ENCODE results near the gene NID2.

GRCh38 chr14:52051871-52052270 is 17.0 kb downstream of the NID2 start:
- TF ChIP-seq CTCF (IDR thresholded peaks at IDR 0.05; ENCODE audit: low read depth, low read length, poor library complexity, severe bottlenecking) (no peak), EZH2phosphoT487 (IDR thresholded peaks at IDR 0.05; ENCODE audit: borderline replicate concordance, low read length) (no peak)

Measured in DOHH2 (cell line).